ENCODE measurements around the gene JADE1.

JADE1 gene

DNA sequence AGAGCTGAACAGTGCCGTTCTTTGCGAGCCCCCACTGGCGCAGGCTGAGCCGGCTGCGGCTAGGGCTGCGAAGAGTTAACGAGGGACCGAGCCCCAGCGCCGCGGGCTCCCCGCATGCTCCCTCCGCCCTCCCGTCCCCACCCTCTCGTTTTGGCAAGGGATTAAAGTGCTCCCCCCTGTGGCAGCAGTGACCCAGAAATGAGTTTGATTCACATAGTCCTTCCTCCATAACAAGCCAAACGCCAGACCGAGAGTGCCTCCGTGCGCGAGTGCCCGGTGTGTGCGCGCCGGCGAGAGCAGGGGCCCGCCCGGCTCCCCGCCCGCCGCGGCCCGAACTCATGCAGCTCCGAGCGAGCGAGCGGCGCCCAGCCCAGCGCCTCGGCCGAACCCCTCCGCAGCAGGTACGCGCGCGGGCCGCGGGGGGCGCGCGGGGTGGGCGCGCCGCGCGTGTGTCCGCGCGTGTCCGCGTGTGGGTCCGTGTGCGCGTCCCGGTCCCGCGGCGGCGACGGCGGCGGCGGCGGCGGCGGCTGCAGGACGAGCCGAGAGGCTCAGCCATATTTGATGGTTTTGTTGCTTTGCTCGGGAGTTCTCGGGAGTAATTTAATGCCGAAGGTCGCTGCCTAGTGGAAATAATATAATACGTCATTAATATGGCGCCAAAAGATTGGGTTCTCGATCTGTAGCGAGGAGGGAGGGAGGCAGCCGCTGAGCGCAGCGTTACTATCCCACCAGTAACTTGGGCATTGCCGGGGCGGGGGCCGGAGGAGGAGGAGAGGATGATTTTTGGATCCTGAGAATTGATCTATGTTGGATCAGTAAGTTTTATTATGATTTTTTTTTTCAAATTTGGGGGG, at the start of gene JADE1:
Gene JADE1 (plus strand): TSS at position 224 of the 854 bp plus-strand sequence. CDS start 22,059 bp downstream, outside the sequence.
- peak; percentile 97 for DNase-seq

DNA sequence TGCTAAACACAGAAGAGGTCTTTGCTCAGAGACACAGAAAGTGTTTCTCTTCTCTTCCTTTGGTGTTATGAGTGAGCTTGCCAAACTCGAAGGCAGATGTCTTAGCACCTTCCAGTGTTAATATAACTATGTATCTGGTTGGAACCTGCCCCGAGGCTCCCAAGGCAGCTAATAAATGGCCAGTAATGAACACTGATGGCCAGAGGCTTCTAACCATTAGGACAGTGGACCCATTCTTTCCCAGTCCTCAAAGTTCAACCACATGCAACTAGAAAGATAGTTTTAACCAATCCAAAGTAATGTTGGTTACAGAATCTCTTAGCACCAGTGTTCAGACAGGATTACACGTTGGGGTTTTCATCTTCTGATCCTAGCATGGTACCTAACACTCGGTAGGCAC, 42.7 kb upstream of the JADE1 start:
- no peak for DNase-seq

DNA sequence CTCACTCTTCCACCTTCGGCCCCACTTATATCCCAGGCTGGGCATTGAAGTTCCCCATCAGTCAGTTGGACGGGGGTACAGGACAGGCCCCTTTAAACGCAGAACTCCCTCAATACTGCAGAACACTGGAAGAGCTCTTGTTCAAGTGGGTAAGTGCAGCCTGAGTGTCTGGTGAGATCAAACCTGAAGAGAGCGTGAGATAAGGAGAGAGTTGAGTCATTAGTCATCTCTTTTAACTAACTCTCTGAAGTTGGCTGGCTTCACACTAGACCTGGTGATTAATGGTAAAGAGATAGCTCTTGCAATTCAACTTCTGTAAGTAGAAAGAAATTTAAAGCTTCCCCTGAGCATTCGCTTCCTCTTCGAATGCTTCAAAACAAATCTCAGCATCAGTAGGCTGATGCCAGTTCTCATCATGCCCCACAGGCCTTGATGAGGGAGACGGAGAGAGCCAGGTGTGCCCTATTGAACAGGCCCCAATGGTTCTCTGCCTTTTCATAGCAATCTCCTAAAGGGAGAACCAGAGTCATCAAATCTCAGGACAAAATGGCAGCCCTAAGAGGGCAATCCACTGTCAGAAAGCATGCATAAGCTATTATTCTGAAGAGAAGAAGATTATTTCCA, 41.0 kb upstream of the JADE1 start:
- DNase-seq: peak; percentile 67

DNA sequence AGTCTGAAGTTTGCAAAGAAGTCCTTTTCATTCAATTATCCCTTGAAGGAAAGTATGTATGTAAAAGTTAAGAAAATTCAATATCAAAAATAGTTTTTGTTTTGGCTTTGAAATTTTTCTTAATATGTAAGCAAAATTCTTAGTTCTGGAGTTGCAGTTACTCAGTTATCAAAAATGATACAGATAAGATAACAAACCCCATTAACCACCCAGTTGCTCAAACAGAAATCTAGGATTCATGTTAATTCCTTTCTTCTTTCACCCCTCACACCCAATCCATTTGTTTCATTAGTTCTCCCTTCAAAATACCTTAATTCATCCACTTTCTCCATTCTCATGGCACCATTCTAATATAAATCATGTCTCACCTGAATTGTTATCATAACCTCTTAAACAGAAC, 40.5 kb upstream of the JADE1 start:
- DNase-seq: no peak

DNA sequence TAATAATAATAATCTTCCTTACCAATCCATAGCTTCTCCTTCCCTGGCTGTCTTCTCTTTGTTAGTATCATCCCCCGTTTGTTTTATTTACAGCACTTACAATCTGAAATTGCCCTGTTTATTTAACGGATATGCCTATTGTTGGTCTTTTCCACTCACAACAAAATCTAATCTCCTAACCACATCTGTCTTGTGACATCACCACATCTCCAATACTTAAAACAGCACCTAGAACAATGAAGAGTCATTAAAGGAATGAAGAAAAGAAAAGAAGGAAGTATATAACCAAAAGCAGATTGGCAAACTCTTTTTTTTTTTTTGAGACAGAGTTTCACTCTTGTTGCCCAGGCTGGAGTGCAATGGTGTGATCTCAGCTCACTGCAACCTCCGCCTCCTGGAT, 38.7 kb upstream of the JADE1 start:
- peak; percentile 43 for DNase-seq

DNA sequence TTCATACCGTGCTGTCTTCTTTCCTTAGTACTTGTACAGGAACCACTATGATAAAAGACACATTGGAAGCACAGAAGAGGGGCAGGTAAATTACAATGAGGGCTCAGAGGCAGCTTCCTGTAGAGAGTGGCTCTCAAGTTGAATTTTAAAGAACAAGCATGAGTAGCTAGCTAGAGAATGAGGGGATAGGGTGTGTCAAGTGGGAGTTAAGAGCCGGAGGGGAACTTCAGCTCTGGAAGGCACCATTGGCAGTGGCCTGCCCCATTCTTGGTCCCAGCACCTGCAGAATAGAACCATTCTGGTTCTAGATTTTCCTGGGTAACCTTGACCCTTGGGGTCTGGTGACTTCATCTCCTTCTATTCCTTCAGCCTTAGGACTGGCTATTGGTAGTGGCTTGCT, 34.0 kb upstream of the JADE1 start:
- DNase-seq: no peak

DNA sequence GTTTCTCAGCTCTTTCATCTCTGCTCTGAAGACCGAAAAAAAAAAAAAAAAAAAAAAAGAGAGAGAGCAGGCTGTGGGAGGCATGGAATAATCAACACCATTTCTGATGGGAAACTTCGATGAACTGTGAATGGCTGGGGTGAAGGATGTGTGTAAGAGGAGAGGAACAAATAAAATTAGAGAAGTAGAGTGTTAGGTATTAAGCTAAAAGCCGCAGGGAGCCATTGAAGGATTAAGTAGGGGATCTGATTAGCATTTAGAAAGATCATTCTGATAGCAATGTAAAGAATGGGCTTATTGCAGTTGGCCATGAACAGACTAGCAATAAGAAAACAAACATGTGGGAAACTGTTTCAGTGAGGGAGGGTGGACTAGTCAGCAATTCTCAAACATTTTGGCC, 33.6 kb upstream of the JADE1 start:
- no peak for DNase-seq

DNA sequence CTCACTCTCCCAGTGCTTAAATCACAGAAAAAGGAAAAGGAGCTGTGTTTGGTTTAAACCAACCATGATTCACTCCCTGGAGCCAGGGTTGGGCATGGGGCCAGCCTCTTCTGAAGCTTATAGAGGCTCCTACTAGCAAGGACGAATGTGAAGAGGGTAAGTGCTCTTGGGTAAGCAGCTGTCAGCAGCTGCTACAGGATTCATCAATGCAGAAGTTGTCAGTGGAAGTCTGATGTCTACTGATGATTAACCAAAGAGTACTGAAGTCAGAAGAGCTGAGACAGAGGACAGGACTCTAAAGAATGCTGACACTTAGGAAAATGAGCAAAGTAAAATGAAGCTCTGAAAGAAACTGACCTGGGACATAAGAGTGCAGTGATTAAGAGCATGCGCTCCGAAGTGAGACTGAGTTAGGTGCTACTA, 32.7 kb upstream of the JADE1 start:
- no peak for DNase-seq

DNA sequence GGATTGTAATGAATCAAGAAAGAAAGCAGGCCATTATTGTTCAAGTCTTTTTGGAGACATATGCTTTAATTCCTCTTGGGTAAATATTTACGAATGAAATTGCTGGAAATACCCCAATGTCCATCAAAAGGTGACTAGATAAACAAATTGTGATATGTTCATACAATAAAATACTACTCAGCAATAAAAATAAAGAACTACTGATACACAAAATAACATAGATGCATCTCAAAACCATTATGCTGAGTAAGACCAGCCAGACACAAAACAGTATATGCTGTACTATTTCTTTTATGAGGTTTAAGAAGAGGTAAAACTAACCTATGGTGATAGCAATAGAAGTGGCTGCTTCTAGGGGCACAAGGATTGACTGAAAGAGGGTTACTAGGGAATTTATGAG, 28.8 kb upstream of the JADE1 start:
- no peak for DNase-seq

DNA sequence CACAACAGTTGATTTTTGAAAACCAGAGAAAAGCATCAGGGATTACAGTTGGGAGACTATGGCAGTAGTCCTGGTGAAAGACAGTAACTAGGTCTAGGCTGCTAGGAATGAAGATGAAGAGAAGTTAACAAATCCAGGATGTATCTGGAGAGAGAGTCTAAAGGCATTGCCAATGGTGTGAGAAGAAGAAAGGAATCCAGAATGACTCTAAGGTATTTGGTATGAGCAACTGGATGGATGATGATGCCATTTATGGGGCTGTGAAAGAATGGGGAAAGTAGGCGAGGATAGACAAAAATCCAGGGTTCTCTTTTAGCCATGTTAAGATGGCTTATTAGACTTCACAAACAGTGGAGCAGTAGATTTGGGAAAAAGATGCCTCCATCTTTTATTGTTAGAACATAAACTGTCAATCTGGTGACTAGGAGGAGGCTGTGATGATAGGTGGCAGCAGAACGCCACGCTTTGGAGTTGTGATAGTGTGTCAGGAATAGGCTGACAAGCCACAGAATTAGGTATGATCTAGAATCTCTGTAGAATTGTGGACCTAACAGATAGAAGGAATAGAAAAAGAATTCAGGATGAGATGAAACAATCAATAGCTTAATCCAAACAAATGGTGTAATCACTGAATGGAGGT, 27.3 kb upstream of the JADE1 start:
- DNase-seq: peak; percentile 59

DNA sequence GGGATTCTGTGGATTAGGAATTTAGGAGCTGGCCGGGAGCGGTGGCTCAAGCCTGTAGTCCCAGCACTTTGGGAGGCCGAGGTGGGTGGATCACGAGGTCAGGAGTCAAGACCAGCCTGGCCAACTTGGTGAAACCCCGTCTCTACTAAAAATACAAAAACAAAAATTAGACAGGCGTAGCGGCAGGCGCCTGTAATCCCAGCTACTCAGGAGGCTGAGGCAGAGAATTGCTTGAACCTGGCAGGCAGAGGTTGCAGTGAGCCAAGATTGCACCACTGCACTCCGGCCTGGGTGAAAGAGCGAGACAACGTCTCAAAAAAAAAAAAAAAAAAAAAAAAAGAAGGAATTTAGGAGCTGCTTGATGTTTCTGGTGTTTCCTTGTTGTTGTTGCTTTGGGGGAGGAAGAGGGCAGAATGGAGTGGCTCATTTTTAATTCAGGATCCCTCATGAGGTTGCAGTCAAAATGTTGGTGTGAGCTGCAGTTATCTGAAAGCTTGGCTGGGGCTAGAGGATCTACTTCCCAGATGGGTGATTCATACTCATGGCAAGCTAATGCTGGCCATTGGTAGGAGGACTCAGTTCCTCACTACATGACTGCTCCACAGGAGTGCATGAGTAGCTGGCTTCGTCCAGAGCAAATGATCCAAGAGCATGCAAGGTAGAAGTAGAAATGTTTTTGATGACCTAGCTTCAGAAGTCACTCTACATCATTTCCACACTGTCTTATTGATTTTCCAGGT, 26.5 kb upstream of the JADE1 start:
- DNase-seq: no peak

DNA sequence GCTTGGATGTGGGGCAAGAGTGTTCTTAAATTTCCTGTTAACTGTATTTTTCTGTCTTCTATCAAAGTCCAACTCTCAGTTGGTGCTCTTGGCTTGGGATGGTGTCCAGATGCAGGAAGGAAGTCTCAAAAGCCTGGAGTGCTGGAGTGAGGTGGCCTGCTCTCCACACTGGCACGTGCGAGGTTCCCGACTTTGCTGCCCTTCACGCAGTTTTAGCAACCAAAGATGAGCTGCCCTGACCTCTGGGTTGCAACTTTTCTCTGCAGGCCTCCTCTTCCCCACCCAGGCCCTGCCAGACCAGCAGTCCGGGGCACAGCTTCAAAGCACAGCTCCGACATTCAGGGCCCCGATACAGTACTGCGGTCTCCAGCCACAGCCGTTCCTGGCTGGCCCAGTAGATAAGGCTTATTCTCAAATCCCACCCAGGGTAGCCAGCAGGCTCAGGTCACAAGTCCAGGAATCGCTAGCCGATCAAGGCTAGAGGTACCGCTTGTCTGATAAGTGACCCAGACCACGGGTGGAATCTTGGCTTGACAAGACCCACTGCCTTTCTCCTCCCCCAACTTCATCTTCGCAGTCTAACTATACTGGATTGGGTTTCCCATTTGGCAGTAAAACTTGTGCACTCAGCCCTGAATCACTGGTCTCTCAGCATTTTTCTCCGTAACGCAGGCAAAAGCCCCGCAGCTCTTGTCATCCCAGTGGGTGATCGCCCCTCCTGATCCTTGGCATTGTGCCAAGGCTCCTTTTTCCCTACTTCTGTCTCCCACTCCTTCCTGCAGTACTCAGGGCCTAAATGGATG, 21.8 kb upstream of the JADE1 start:
- DNase-seq: peak; percentile 86

DNA sequence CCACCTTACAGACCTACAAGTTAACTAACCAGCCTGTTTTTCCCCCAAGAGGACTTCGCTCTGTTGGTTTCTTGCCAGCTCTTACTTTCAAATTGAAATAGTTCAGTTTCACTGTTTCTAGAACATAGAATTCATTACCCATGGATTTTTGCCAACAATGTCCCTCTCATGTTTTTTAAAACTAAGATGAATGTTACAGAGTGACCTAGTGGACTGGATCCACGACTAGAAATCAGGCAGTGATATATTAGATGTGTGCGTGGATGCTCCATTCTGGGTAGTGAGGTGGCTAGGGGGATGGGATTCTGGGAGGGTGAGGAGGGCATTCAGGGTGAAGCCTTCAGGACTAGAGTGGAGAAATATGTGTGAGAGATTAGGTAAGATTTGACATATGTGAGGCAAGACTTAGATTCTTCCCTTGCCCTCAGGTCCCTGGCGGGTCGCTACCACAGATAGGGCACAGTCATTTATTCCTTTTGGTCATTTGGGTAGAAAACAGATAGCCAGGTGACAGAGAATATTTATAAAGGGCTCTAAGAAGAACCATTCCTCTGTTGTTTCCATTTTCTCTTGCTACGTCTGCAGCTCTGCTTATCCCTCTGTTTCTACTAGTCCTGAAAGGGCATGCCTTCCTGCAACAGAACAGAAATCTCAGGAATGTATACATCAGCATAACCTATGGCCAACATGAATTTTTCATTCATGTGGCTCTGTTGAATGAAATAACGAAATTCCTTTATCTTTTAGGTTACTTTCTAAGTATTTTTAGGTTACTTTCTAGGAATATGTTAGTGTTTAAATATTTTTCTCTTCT, 15.4 kb upstream of the JADE1 start:
- no peak for DNase-seq

DNA sequence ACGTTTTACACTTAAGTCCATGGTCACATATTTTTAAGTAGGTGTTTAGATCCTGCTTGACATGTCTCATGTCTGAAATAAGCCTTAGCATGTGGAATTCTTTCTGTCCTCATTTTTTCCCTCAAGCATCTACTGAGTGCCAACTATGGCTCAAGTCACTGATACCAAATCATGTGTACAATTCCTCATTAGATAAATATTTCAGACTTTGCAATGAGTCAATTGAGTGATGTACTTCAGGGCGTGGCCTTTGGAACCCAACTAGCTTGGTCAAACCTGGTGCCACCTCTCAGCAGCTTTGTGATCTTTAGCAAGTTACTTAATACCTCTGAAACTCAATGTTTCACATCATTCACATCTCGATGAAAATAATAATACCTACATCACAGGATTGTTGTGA, 12.6 kb upstream of the JADE1 start:
- no peak for DNase-seq

DNA sequence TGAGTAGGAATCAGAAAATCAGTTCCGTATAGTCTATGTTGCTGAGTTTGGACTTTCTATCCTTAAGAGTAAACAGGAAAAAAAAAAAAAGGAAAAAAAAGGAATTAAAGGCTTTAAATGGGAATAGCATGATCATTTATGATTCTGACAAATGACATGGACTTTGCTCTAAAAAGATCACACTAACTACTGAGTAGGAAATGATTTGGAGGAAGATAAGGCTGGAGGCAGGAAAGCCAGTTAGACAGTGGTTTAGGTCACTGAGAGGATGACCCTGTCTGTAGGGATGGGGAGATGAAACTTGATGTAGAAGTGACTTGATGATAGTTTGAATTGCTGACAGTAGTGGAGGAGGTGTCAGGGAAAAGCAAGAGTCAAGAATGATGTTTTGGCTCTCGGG, 9.2 kb upstream of the JADE1 start:
- DNase-seq: no peak

DNA sequence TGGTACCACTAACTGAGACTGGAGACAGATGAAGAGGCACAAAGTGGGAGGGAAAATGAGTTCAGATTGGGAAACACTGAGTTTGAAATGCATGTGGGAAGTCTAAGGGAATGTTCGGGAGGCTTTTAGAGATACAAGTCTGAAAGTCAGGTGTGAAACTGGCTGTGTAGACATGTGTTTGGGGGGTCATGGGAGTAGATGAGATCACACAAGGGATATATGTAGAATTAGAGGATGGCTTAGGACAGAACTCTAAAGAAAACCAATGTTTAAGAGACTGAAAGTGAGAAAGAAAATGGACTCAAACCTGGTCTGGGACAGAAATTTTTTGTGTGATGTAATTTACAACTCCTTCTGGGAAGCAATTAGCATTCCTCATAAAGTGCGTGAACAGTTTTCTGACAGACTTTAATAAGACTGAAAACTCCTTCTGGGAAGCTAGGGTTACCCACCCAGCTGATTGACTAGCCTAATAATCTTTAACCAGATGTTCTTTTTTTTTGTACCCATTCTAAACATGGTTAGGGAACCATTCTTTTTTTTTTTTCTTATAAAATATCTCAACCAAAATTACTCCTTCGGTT, 8.7 kb upstream of the JADE1 start:
- no peak for DNase-seq

DNA sequence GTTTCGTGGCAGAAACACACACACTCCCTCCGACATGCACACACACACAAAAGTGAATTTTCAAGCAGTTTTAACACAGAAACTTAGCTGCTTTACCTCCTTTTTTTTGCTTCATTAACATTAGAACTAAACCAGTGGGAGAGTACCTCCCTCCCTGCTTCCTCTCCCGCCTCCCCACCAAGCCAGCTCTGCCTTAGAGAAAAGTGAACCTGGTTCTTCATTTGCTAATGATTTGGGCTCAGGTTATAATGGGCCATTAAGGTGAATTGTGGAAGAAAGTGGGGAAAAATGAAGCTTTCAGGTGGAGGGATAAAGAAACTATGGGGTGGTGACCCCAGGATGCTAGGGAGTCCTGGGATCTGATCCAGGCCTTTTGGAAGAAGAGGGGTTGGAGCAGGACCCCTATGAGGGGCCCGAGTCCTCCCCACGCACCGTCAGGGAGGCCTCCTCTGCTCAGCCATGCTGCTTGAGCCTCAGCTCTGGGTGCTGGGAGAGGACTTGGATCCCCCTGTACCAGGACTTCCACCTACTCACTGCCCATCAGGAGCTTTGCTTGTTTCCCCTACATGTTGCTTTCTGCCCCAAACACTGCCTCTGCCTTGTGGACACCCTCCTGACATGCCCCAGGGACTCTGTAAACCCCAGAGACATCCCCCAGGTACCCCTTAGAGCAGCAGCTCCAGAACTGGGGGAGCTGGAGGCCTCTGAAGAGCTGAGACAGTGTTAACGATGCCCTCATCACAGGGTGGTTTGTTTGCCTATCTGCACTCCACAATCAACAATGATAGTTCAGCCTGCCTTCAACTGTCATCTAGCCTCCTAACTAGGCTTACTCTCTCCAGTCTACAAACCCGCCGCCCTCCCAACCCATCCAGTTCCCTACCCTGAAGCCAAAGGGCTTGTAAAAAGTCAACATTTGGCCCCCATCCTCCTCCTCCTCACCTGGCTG, 6.5 kb upstream of the JADE1 start:
- no peak for DNase-seq

DNA sequence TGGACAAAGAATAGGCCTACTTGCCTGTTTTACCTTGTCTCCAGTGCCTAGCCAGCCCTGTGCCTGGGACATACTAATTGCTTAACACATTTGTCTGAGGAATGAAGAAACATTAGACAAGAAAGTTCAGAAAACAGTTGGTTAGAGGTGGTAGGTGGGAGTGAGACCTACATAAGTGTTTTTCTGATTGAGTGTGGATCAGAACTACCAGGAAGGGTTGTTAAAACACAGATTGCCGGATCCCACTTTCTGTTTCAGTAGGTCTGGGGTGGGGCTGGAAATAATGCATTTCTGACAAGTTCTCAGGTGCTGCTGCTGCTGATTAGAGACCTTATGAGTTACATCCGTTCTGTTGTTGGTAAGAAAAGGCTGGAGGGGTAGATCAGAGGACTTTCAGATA, 5.7 kb upstream of the JADE1 start:
- DNase-seq: no peak

DNA sequence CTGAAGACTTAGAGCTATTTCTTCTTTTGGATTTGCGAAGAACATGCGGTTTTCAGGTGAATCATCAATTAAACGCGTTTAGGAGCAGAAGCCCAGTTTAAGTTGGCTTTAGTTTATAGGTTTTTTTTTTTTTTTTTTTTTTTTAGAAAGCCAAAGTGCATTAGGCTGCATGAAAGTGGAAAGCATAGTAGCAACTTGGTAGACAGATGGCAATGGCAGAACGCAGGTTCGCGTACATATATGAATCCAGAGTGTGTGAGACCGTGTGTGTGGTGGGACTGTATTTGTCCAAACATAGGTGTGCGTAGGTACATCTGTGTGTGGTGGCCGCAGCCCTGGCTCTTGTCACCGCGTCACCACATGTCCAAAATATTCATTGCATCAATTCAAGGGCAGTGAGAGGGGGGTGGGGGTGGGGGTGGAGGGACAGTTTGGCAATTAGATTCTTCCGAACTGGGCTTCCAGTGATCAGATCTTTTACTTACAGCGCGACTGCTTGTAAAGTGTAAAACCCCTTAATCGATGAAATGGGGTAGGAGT, 901 bp downstream of the JADE1 start:
- DNase-seq: peak; percentile 71

Data from hematopoietic multipotent progenitor cell treated with erythropoietin and hydrocortisone succinate and interleukin-3 and kit ligand, for 8 days (in vitro differentiated cells).